HG02798 (cell line): Measurements from ENCODE around the gene LHB.

Source experiments
- ATAC-seq: cut with Tn5 transposase; IDR thresholded peaks from one replicate; pipeline ENCODE4 v1.9.1; 2021; ENCODE audit warnings: mild to moderate bottlenecking; ENCODE audit not compliant: unreplicated experiment, poor library complexity

Gene LHB

GRCh38 chr19:48988286-48988685 lies 28.6 kb downstream of the LHB start:
- ATAC-seq, result no peak

- no peak for ATAC-seq
Measured at GRCh38 chr19:48987323-48987722, 29.6 kb downstream of the LHB start.

GRCh38 chr19:48986211-48986610 lies 30.7 kb downstream of the LHB start:
- ATAC-seq, result no peak

GRCh38 chr19:48985711-48986110 lies 31.2 kb downstream of the LHB start:
- ATAC-seq, result no peak

- no peak for ATAC-seq
Measured at GRCh38 chr19:48982280-48982679, 34.6 kb downstream of the LHB start.

GRCh38 chr19:48977061-48977460 lies 39.8 kb downstream of the LHB start:
- no peak for ATAC-seq

- no peak for ATAC-seq
Measured at GRCh38 chr19:48975947-48976847, 40.7 kb downstream of the LHB start.

GRCh38 chr19:48970923-48971395 lies 45.9 kb downstream of the LHB start:
- no peak for ATAC-seq

GRCh38 chr19:48970139-48970766 lies 46.6 kb downstream of the LHB start:
- ATAC-seq, result no peak

- no peak for ATAC-seq
Measured at GRCh38 chr19:48969276-48970138, 47.4 kb downstream of the LHB start.

GRCh38 chr19:48968813-48969218 lies 48.1 kb downstream of the LHB start:
- ATAC-seq, result no peak

GRCh38 chr19:48968179-48968661 lies 48.7 kb downstream of the LHB start:
- ATAC-seq, result no peak

GRCh38 chr19:48967346-48968178 lies 49.3 kb downstream of the LHB start:
- no peak for ATAC-seq

GRCh38 chr19:48966541-48967345 lies 50.1 kb downstream of the LHB start:
- no peak for ATAC-seq
